RWPE1 (cell line): Measurements from ENCODE around the gene DIP2B.
A peak's percentile ranks its signal among the peaks of the same experiment; 100 is the strongest.

ENCODE experiments used
- CTCF ChIA-PET: fragments of 350-600 bp; sonication (Branson Sonifier 250); formaldehyde crosslinking; extraction: SDS; loops from one replicate; lab custom pipeline; 2021; lab: Yijun Ruan, JAX
- POLR2A ChIA-PET: fragments of 400-600 bp; formaldehyde crosslinking; extraction: SDS; loops from one replicate; lab custom pipeline; 2020; ENCODE audit warnings: antibody characterized with exemption; ENCODE audit not compliant: low non-redundant PET; lab: Yijun Ruan, JAX
- DNase-seq: peaks from one replicate; pipeline ENCODE4 v3.0.0; 2012; ENCODE audit warnings: low spot score
- H3K27ac ChIP-seq: fragments of 450-650 bp; 2 replicates; pipeline ENCODE4 v1.5.1; 2017
- CTCF ChIP-seq: fragments of 450-650 bp; conservative IDR thresholded peaks from 2 replicates; pipeline ENCODE4 v1.5.1; 2017; ENCODE audit warnings: low read depth, mild to moderate bottlenecking

DIP2B gene

DNA sequence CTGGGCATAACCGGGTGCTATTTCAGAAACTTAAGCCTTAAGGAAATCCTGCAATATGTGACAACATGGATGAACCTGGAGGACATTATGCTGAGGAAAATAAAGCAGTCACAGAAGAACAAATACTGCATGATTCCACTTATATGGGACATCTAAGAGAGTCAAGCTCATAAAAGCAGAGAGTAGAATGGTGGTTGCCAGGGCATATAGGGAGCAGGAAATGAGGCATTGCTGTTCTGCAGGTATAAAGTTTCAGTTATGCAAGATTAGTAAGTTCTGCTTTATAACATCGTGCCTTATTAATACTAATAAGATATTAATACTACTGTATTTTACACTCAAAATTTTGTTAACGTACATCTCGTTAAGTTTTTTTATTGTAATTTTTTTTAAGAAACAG lies 134.9 kb downstream of the DIP2B start:
- DNase-seq = no peak
- TF ChIP-seq CTCF = no peak
- CTCF ChIA-PET = no interaction called here
- POLR2A ChIA-PET = no interaction called here
- H3K27ac ChIP-seq = no peak overlapping the region

DNA sequence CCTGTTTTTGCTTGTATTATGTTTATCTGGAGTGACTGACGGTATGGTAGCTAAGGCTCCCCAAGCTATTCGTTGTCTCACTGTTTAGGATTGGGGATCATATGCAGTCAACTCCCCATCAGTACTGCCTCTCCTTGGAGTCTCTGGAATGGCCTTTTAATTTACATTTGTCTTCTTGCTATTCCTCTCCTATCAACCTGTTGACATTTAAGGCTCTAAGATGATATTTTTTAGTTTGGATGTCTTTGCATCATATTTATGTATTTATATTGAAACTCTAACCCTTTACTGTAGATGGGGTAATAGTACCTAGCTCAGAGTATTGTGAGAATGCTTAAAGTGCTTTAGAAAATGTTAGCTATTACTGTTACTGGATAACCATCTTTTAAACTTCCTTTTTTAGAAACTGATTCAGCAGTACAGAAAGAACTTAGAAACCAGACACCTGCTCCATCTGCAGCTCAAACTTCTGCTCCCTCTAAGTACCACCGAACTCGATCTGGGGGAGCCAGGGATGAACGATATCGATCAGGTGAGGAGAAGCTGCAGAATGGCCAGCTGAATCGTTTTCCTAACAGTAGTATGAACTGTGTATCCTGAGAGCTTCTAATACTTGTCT lies 135.6 kb downstream of the DIP2B start:
- no peak for DNase-seq
- ChIA-PET CTCF (interaction anchor here (0.6 to 0.8 kb wide), 3 partner anchors 157 to 556 kb away, joined by 3 to 4 read pairs (median 3); no protein-coding TSS in a partner anchor), POLR2A (no interaction called here)
- no peak overlapping the region for H3K27ac ChIP-seq
- no peak for TF ChIP-seq CTCF

- ChIA-PET POLR2A (no interaction called here), CTCF (interaction anchor here (1.1 kb wide), 1 partner anchor 109 kb away, joined by 4 read pairs; no protein-coding TSS in a partner anchor)
- peak overlapping the region; percentile 61 for H3K27ac ChIP-seq
Observed at GRCh38 chr12:50641566-50641965, 136.8 kb downstream of the DIP2B start.

DNA sequence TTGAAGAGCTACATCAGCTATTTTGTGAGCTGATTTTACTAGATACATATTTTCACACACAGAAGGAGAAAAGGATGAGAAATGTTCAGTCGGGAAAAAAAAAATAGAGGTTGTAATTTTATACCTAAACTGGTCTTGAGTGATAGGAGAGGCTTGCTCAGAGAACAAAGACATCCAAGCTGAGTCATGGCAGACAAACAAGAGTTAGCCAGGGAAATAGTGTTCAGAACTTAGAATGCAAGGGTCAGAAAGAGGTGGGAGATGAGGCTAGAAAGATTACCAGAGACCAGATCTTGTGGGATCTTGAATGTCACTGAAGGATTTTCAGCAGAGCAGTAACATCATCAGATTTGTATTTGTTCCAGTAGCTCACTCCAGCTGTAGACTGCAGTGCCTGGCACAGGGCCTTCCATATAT lies 137.3 kb downstream of the DIP2B start:
- ChIA-PET CTCF (interaction anchor here (1.1 kb wide), 1 partner anchor 110 kb away, joined by 4 read pairs; no protein-coding TSS in a partner anchor), POLR2A (no interaction called here)
- TF ChIP-seq CTCF = no peak
- no peak overlapping the region; the same call in 1 of the 2 replicates for H3K27ac ChIP-seq
- peak; percentile 67 for DNase-seq

More at GRCh38 chr12:50641566-50641965, 136.8 kb downstream of the DIP2B start:
- peak; percentile 38 for DNase-seq
- no peak for TF ChIP-seq CTCF

DNA sequence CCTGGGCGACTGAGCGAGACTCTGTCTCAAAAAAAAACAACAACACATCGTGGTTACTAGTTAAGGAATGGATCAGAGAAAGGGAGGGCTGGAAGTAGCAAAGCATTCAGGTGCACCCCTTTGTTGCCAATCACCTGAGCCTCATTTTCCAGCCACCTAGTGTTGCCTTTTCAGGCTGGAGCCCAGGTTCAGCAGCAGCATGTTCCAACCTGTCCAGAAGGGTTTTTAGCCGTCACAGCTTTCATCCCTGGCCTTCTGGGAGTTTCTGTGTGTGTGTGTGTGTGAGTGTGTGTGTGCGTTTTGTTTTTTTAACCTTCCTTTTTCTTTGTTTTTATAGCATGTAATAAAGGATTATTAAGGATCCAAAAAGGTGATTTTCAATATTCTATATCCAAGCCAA lies 138.0 kb downstream of the DIP2B start:
- H3K27ac ChIP-seq = peak overlapping the region; percentile 54
- peak; percentile 75 for DNase-seq
- TF ChIP-seq CTCF = no peak
- POLR2A ChIA-PET = no interaction called here
- CTCF ChIA-PET = interaction anchor here (0.7 to 1.1 kb wide), 3 partner anchors 111 to 331 kb away, joined by 4 to 6 read pairs (median 4); no protein-coding TSS in a partner anchor

DNA sequence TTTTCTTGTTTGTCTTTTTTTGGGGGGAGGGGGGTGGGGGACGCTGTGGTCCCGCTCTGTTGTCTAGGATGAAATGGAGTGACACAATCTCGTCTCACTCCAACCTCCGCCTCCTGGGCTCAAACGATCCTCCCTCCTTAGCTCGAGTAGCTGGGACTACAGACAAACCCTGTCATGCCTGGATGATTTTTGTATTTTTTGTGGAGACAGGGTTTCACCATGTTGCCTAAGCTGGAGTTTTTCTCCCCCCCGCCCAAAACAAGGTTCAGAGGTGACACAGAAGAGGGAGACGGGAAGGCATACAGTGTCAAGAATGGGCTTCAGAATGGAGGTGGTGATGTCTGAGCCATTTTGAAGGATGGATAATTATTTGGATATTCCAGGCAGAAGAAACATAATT lies 142.2 kb downstream of the DIP2B start:
- no peak for TF ChIP-seq CTCF
- no peak overlapping the region for H3K27ac ChIP-seq
- POLR2A ChIA-PET = no interaction called here
- DNase-seq = no peak
- CTCF ChIA-PET = no interaction called here
